Measurements from ENCODE around the gene UPK2.
A peak's percentile ranks its signal among the peaks of the same experiment; 100 is the strongest.

UPK2 gene

GRCh38 chr11:118918128-118918685 is 37.9 kb upstream of the UPK2 start:
- peak; percentile 74 to 76 for DNase-seq

GRCh38 chr11:118918686-118919280 is 37.3 kb upstream of the UPK2 start:
- DNase-seq, result peak in 1 of 2 donors; percentile 49

DNA sequence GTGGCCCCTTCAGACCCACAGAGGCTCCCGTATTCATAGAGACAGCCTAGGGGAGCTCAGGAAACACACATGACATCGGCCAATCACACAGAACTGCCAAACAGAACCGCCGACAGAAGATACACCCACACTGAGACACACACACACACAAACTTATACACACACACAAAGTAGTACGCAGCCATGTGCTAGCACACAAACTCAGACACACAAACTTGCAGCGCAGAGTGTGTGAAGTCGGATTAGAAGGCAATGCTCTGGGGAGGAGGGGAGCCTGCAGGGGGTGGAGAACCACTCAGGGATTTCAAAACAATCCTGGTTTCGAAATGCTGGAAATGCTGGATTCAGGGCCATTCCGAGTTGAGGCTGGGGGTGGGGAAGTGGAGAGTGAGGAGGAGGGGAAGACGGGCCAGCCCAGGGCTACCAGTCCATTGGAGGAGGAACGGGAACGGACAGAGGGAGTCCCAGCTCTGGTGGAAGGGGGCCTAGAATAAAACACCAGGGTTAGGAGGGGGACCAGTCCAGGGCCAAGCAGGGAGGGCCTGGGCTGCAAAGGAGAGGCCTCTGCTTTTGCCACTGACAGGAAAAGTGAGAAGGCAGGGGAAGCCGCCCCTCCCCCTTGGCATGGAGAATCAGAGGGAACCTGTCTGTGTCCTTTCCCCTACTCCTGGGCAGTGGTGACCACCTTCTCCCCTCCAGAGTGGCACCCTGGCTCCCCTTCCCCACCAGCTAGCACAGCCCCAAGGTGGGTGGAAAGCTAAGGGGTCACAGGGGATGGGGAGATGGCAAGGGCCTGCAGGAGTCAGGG is 34.8 kb upstream of the UPK2 start:
- no peak for DNase-seq

- DNase-seq, result no peak
Observed at GRCh38 chr11:118921929-118922744, 34.0 kb upstream of the UPK2 start.

- DNase-seq, result no peak
Observed at GRCh38 chr11:118922745-118923627, 33.1 kb upstream of the UPK2 start.

GRCh38 chr11:118923721-118924587 is 32.1 kb upstream of the UPK2 start:
- DNase-seq, result peak; percentile 52 to 69

- DNase-seq, result peak; percentile 55 to 57
Observed at GRCh38 chr11:118924591-118925585, 31.2 kb upstream of the UPK2 start.

DNA sequence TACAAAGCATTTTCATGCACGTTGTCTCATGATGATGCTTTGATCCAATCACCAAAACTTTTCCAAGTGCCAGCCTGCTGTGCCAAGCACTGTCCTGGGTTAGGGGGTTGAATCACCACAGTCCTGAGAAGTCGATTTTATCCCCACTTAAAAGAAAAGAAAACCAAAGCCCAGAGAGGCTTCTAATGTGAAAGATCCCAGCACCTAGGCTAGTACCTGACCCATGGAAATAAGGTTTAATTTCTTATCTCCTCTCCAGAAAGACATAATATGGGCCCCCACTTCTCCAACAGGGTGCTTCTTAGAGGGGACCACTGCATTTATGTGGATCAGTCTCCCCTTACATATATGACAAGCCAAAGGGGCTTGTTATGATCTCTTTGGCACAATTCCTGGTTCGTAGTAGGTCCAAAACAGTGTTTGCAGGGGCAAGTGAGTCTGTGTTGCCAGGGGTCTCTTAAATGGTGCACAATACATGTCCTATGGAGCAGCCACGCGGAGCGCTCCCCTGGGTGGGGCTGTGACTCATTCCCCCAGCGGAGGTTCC is 28.5 kb upstream of the UPK2 start:
- no peak for DNase-seq

GRCh38 chr11:118928101-118928869 is 27.8 kb upstream of the UPK2 start:
- peak; percentile 96 for DNase-seq

GRCh38 chr11:118928870-118929500 is 27.1 kb upstream of the UPK2 start:
- no peak for DNase-seq

DNA sequence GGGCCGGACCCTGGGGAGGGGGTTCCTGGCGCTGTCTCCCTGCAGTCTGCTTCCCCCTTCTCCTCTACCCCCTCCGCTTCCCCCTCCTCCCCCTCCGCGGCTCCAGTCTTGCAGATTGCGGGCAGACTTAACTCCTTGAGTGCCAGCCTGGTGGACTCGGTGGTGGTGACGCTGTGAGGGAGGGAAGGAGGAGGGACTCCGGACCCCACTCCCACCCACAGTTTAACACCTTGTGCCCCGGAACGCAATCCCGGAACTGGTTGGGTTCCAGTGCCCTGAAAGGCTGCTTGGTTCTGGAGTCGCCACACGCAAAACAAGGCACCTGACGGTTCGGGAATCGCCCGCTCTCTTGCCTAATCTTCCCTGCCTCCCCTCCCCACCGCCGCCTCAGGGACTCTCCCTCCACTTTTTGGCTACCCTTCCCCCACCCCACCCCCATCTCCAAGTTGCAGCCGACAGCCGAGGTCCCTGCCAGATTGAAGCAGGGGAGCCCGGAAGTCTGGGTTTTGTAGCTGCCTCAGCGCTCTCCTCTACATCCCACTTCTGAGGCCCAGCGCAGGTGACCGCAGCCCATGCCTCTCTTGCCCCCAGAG is 26.5 kb upstream of the UPK2 start:
- peak; percentile 85 to 87 for DNase-seq

DNA sequence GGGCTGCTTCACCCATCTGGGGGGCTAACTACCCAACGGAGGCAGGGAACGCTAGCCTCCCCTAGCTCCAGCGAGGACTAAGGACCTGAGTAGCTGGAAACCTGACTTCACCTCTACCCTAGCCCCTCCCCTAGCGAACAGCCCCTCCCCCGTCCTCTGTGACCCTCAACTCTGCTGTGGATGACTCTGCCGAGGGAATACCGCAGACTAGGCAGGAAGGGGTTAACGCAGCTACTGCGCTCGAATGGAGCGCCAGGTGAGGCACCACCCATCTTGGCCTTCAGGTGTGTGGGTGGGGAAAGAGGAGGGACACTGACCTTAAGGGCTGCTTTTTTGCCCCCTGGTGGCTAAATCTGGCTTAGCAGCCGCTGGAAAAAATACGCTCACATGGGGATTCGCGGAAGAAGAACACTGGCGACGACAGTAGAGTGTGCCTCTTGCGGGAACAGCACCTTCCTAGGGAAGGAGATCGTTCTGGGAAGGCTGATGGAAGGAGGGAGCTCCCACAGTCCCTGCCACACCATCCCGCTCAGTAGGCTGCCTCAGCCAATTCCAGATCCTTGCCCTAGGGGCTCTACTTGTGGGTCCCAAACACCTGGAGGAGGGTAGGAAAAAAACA is 25.9 kb upstream of the UPK2 start:
- peak; percentile 87 to 89 for DNase-seq

DNA sequence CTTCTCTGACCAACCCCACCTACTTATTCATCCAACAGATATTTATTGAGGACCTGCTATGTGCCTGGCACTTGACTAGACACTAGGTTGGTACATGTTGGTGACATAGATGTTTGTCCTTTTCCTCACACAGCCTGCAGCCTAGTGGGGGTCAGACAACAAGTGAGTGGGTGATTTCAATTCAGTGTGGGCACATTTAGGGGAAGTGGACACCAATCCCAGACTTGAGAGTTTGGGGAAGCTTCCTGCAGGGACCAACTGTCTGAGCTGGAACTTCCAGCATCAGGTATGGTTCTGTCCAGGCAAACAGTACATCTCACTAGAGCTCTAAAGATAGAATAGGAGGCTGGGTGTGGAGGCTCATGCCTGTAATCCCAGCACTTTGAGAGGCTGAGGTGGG is 24.5 kb upstream of the UPK2 start:
- no peak for DNase-seq

DNA sequence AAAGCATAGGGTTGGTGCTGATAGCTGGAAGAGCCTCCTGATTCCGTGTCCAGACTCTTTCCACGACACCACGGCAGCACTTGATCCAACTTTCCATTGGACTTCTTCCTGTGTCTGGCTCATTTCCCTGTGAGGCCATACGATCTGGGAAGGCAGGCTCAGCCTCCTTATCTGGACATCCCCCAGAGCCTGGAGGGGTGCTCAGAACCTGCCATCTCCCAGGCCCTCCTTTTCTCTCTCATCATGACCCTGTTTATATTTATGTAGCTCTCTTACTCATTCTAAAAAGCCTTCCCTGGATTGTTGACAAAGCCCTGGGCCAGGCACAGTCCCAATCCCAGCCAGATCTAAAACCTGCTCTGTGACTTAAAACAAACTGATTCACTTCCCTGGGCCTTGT is 22.6 kb upstream of the UPK2 start:
- DNase-seq, result no peak

GRCh38 chr11:118935376-118935775 is 20.7 kb upstream of the UPK2 start:
- DNase-seq, result peak in 1 of 2 donors; percentile 33

DNA sequence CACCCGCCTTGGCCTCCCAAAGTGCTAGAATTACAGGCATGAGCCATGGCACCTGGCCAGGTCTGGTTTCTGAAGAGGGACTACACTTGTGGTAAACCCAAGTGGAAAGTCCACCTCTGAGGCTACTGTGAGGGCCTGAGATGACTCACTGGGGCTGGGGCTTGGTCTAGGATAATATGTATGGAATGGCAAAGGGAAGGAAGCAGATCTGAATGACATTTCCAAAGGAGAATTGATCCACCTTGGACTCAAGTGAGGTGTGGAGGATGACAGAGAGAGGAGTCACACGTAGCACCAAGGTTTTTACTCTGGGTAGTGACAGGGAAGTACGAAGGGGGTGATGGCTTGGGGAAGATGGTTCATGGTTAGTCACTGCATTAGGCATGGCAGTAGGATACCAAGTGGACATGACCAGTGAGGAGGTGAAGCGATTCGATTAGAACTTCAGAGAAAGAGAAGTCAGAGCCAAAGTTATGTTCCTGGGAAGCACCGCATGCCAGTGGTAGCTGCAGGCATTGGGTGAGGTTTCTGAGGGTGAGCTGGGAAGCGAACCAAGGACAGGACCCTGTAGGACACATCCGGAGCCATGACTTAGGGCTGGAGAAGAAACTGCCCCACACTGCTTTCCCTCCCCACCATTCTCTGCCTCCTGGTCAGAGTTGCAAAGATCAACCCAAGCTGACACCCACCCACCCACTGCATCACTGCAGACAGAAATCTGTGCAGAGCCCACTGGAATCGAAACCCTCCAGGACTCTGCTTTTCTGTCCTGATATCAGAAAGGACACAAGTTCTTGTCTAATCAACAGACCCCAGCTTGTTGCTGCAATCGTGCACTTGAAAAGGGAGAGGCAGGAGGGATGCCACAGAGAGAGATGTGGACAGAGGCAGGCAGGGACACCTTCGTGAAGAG is 17.4 kb upstream of the UPK2 start:
- no peak for DNase-seq

Measured in CD4-positive, alpha-beta T cell treated with Interleukin-4 for 1 hour (primary cell).